ENCODE data around the gene ZNF101.
A peak's percentile ranks its signal among the peaks of the same experiment; 100 is the strongest.

Gene ZNF101

GRCh38 chr19:19711934-19712828, 43.5 kb downstream of the ZNF101 start:
- DNase-seq (ENCODE audit: low read depth in 2 of 2), result no peak

GRCh38 chr19:19719798-19720197, 51.2 kb downstream of the ZNF101 start:
- no peak for DNase-seq (ENCODE audit: low read depth in 2 of 2)

GRCh38 chr19:19721896-19722295, 53.3 kb downstream of the ZNF101 start:
- DNase-seq (ENCODE audit: low read depth in 2 of 2), result no peak

- peak; percentile 73 to 88 for DNase-seq (ENCODE audit: low read depth in 2 of 2)
Observed at GRCh38 chr19:19732579-19733501, 64.2 kb downstream of the ZNF101 start, which contains the start of gene ZNF14. Gene ZNF14, minus strand, starts transcription at chr19:19733112. Its CDS starts 154 bp downstream, at chr19:19732958.
